ENCODE measurements around the gene HVCN1. TPM values are rescaled to one million over a fixed set of nuclear protein-coding genes. Genes with fewer than 3 reads are reported as not detected.
"Not testable (repeated sequence)": the region's sequence is repeated elsewhere in the genome, so short reads cannot be mapped to it uniquely, and the experiment has no call there.

The HVCN1 gene, protein sequence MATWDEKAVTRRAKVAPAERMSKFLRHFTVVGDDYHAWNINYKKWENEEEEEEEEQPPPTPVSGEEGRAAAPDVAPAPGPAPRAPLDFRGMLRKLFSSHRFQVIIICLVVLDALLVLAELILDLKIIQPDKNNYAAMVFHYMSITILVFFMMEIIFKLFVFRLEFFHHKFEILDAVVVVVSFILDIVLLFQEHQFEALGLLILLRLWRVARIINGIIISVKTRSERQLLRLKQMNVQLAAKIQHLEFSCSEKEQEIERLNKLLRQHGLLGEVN
- total RNA-seq = 8.3 TPM

DNA sequence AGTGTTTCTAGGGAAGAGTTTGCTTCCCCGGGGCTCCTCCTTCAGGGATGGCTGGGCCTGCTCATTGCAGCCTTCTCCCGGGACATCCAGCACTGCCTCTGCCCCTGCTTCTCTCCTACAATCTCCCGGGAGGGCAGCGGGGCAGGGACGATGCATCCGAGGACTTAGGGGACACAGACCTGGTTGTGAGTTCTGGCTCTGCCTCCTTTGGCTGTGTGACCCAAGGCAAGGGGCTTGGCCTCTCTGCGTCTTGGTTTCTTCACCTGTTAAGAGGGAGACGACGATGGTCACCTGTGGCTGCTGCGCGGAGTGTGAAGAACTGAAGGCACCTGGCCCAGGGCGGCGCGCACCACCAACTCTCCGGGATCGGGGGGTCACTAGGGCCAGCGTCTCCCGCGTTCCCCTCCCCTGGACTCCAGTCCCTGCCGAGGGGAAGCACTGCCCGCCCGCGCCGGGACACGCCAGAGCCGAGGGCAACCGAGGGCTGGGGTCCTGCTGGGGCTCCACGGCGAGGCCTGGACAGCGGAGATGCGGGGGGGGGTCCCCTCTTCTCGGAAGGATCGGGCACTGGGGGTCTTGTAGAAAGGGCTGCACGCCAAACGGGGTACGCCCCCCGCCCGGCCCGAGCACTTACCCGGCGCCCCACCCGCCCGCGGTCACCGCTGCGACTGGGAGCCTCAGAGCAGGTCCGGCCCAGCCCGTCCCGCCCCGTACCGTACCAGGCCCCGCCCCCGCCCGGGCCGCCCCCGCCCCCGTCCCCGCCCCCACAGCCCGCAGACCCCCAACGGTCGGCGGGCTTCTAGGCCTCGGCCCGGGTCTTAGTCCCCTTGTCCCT lies at the start of gene HVCN1:
Gene HVCN1 (minus strand): TSS at position 670 of the 835 bp plus-strand sequence. CDS start 5,870 bp downstream, outside the sequence.
- no peak for DNase-seq

GRCh38 chr12:110737532-110737931 lies 48.6 kb upstream of the HVCN1 start:
- DNase-seq = no peak

- not testable (repeated sequence) for DNase-seq
Observed at GRCh38 chr12:110737016-110737415, 48.1 kb upstream of the HVCN1 start.

DNA sequence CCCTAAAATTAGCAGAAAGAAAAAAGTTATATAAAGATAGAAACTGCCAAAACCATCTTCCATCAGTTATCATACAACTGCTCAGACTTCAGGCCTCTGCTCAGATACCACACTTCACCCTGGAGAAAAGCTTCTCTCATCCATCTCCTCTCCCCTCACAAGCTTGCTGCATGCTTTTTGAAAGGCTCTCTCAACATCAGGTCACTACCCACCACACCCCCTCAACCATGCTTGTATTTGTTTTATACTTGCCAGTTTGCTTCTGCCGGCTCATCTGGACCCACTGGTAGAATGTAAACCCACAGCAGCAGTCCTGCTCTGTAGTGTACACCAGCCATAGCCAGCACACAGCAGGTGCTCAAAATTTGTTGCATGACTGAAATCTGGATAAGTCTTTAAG lies 45.0 kb upstream of the HVCN1 start:
- DNase-seq = no peak

DNA sequence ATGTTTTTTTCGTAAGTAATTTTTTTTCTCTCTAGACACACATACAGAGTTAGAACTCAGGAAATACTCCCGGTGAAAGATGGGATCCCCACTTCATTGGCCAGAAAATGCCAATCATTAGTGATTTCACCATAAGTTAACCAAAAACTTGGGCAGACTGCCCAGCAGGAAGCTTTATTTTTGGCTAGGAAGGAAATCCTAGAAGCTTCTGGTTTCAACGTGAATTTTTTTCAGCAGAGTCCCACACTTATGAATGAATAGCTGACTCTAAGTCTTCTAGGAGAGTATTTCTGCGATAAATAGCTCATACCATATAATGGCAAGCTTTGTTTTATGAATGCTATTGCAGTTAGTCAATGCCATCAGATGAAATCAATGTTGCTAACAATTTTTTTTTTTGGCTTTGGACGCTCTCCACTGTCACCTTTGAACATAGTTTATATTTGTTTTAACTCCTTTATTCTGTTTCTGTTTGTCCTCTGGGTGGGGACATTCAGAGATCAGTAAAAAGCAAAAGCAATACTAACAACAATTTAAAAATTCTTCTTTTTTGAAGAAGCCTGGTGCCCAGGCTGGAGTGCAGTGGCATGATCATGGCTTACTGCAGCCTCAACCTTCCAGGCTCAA lies 44.3 kb upstream of the HVCN1 start:
- DNase-seq = no peak

DNA sequence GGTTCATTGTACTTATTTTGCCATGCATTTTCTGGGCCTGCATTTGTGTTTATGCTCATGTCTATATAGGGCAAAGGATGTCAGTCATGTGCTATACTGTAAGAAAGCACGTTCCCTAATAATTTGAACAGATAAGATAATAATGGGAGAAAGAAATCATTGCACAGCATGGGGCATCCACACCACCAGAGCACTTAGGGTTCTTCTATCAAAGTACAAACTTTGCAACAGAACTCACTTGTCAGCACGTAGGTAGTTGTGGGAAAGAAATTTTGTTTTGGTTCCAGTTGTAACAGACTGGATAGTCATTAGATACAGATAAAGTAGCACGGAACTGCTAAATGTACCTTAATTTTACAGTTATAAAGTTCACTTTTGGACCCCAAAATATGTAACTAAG lies 43.7 kb upstream of the HVCN1 start:
- DNase-seq = no peak

GRCh38 chr12:110731479-110731878 lies 42.6 kb upstream of the HVCN1 start:
- DNase-seq = no peak

DNA sequence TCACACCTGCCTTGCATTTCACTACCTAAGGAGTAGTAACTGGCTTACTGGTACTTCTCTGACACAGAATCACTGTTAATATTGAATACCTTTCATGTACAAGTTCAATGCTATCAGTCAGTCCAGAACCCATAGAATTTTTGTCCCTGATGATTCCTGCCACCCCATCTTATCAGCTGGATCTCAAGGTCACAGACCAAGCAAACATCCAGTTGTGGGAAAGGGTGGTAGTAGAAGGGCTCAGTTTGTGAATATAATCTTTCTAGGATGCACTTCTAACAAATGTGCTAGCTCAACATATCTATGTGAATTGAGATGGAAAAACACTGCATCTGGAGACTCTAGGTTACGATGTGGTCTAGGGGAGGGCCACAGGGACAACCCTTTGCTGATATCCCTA lies 39.7 kb upstream of the HVCN1 start:
- no peak for DNase-seq

DNA sequence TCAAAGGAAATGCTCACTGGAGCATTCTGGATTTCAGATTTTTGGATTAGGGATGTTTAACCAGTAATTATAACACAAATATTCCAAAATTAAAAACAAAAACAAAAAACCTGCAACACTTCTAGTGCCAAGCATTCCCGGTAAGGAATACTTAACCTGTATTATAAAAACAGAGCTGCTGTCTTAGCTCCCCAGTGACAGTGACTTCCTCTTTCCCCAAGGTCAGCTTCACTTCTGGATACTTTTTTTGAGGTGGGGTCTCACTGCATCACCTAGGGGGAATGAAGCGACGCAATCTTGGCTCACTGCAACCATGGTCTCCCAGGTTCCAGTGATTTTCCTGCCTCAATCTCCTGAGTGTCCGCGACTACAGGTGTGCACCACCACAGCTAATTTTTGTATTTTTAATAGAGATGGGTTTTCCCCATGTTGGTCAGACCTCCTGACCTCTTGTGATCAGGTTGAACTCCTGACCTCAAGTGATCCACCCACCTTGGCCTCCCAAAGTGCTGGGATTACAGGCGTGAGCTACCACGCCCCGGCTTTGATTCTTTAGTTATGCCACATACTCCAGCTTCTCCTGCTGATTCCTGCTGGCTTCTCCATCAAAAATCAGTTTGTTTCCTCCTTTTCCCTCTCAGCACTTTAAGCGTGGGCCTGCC lies 37.9 kb upstream of the HVCN1 start:
- DNase-seq = no peak

DNA sequence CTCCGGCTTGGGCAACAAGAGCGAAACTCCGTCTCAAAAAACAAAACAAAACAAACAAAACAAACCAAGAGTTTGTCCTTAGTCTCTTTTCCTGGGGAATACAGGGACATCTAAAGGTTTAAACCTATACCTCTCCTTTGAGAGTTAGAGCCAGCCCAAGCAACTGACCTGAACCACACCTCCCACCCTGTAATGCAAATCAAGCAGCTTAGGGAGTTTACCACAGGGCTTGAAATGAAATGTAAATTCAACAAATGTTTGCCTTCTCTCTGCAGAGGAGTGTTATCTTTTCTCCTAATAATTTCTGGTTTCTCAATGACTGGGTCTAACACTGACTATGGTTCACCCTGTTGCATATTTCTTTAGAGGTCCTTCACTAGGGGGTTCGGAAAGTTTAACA lies 37.1 kb upstream of the HVCN1 start:
- DNase-seq = no peak

GRCh38 chr12:110725267-110725666 lies 36.4 kb upstream of the HVCN1 start:
- no peak for DNase-seq

GRCh38 chr12:110722892-110723291 lies 34.0 kb upstream of the HVCN1 start:
- not testable (repeated sequence) for DNase-seq

DNA sequence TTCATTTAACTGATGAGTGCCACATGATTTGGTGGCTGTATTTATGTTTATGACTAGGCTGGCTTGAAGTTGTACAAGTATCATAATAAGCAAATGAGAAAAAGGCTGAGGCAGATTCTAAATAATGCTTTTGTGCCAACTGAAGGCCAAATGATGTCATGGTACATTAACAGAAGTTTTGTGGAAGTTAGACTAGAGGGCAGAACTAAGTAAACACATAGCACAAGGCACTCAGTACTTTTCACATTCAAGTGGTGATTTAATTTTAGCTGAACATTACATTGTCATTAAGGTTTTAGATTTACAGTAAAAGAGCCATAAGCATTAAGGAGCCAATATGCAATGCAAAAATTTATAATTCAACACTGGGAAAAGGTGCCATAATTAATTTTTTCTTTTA lies 32.7 kb upstream of the HVCN1 start:
- DNase-seq = no peak

- no peak for DNase-seq
Observed at GRCh38 chr12:110720516-110720915, 31.6 kb upstream of the HVCN1 start.

DNA sequence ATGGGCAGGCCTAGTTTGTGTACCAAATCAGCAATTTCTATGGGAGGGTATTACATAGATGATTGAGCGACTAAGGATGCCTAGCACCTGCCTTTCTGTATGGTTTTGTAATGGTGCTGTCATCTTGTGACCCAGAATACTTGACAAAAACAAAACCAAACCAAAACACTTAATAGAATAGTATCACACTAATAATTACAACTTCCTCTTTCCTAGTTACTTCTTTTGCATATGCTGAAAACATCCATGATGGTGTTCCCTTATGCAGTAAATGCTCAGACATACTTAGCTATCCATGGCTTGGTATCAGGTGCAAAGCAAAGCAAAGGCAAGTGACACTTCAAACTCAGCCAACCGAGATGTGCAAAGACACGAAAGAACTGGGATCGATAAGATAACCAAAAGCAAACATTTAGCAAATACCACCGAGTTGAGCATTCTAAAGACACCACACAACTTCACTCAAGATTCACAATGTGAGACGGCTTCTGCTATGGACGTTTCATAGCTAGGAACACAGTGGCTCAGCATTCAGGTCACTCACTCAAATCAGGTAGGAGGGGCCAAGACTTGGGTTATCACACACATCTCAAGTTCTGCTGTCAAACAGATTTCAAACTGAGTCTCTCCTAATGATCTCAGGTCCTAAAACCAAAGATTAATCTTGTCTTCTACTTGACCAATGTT lies 29.4 kb upstream of the HVCN1 start:
- no peak for DNase-seq

GRCh38 chr12:110717037-110717436 lies 28.1 kb upstream of the HVCN1 start:
- DNase-seq = no peak

- DNase-seq = no peak
Observed at GRCh38 chr12:110708917-110709316, 20.0 kb upstream of the HVCN1 start.

DNA sequence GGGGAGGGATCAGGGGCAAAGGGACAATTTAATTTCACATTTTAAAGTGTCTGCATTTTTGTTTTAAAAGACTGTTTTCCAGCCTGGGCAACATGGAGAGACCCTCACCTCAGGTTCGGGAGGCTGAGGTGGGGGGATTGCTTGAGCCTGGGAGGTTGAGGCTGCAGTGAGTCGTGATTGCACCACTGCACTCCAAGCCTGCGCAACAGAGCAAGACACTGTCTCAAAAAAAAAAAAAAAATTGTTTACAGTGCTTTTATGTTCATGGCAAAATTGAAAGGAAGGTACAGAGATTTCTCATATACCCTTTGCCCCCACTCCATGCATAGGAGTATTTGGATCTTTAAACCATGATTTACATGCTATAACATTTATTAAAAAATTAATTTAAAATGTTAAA lies 16.4 kb upstream of the HVCN1 start:
- no peak for DNase-seq

- no peak for DNase-seq
Observed at GRCh38 chr12:110704750-110705149, 15.8 kb upstream of the HVCN1 start.

- DNase-seq = no peak
Observed at GRCh38 chr12:110704231-110704630, 15.3 kb upstream of the HVCN1 start.

DNA sequence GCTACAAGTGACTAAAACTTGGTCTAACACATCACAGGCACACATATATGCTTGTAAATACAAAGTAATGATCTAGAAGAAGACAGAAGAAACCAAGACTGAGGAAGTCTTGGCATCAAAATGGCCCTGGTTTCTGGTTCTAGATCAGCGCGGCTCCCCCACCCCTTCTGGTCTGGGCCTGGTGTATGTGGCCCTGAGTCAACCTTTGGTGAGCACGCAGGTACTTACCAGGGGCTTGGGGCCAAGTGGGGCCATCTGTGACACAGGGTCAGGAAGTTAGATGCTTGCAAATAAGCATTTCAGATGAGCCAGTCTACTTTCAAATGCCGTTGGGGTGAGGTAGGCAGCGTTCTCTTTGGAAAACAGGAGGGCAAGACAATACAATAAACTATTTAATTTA lies 13.2 kb upstream of the HVCN1 start:
- no peak for DNase-seq

Measured in occipital lobe (tissue), 2 donors.